HG02610 (cell line): ENCODE data around the gene INO80C.

Experiments
- ATAC-seq: cut with Tn5 transposase; IDR thresholded peaks from one replicate; pipeline ENCODE4 v1.9.1; 2021; ENCODE audit warnings: mild to moderate bottlenecking, moderate library complexity; ENCODE audit not compliant: unreplicated experiment

INO80C gene

GRCh38 chr18:35435401-35435800 is 62.4 kb downstream of the INO80C start:
- ATAC-seq, result no peak

GRCh38 chr18:35432565-35433001 is 65.2 kb downstream of the INO80C start:
- ATAC-seq, result no peak

GRCh38 chr18:35431374-35431741 is 66.4 kb downstream of the INO80C start:
- ATAC-seq, result no peak

- no peak for ATAC-seq
Measured at GRCh38 chr18:35430721-35431373, 66.9 kb downstream of the INO80C start.

- ATAC-seq, result no peak
Measured at GRCh38 chr18:35426786-35427185, 71.0 kb downstream of the INO80C start.

- no peak for ATAC-seq
Measured at GRCh38 chr18:35424356-35424755, 73.4 kb downstream of the INO80C start.

- no peak for ATAC-seq
Measured at GRCh38 chr18:35422237-35422636, 75.5 kb downstream of the INO80C start.

GRCh38 chr18:35418610-35419009 is 79.2 kb downstream of the INO80C start:
- ATAC-seq, result no peak
